SH-SY5Y (cell line): ENCODE measurements around the gene MAN1A2.

Source experiments
- GATA2 ChIP-seq: IDR thresholded peaks from 2 replicates; pipeline ENCODE4 v1.6.1; 2011; ENCODE audit warnings: mild to moderate bottlenecking, low read depth, low read length
- GATA3 ChIP-seq: IDR thresholded peaks from 2 replicates; pipeline ENCODE4 v1.6.1; 2011; ENCODE audit warnings: low read depth, mild to moderate bottlenecking, low read length, moderate library complexity

GRCh38 chr1:117473063-117473462 is 105.8 kb downstream of the MAN1A2 start:
- TF ChIP-seq GATA2 (no peak), GATA3 (no peak)
